GM18858 (cell line): ENCODE measurements around the gene KIF20B.
"Not testable (repeated sequence)": the region's sequence is repeated elsewhere in the genome, so short reads cannot be mapped to it uniquely, and the experiment has no call there.

Experiments
- ATAC-seq: cut with Tn5 transposase; IDR thresholded peaks from one replicate; pipeline ENCODE4 v1.9.1; 2021; ENCODE audit not compliant: unreplicated experiment

KIF20B gene

GRCh38 chr10:89771684-89772083, 70.3 kb downstream of the KIF20B start:
- ATAC-seq, result no peak

- no peak for ATAC-seq
These were observed 71.7 kb downstream of the KIF20B start for GRCh38 chr10:89773081-89773480.

- no peak for ATAC-seq
These were observed 75.3 kb downstream of the KIF20B start for GRCh38 chr10:89776665-89777064.

GRCh38 chr10:89782470-89782869, 81.1 kb downstream of the KIF20B start:
- no peak for ATAC-seq

GRCh38 chr10:89783406-89783805, 82.0 kb downstream of the KIF20B start:
- ATAC-seq, result no peak

GRCh38 chr10:89785095-89785494, 83.7 kb downstream of the KIF20B start:
- ATAC-seq, result no peak

GRCh38 chr10:89789188-89789877, 87.9 kb downstream of the KIF20B start:
- ATAC-seq, result no peak

GRCh38 chr10:89792187-89792586, 90.8 kb downstream of the KIF20B start:
- no peak for ATAC-seq

- peak; percentile 59 for ATAC-seq
These were observed 92.4 kb downstream of the KIF20B start for GRCh38 chr10:89793649-89794254.

GRCh38 chr10:89795840-89796239, 94.5 kb downstream of the KIF20B start:
- ATAC-seq, result peak; percentile 38

GRCh38 chr10:89798092-89798491, 96.7 kb downstream of the KIF20B start:
- ATAC-seq, result no peak

- ATAC-seq, result no peak
These were observed 98.2 kb downstream of the KIF20B start for GRCh38 chr10:89799573-89799972.

GRCh38 chr10:89805599-89806013, 104.2 kb downstream of the KIF20B start:
- peak; percentile 92 for ATAC-seq

- no peak for ATAC-seq
These were observed 107.5 kb downstream of the KIF20B start for GRCh38 chr10:89808842-89809241.

GRCh38 chr10:89809766-89810165, 108.4 kb downstream of the KIF20B start:
- no peak for ATAC-seq

- ATAC-seq, result no peak
These were observed 109.6 kb downstream of the KIF20B start for GRCh38 chr10:89810908-89811525.

- no peak for ATAC-seq
These were observed 112.2 kb downstream of the KIF20B start for GRCh38 chr10:89813546-89813945.

- no peak for ATAC-seq
These were observed 112.9 kb downstream of the KIF20B start for GRCh38 chr10:89814278-89814677.

GRCh38 chr10:89815049-89815853, 113.9 kb downstream of the KIF20B start:
- no peak for ATAC-seq

- not testable (repeated sequence) for ATAC-seq
These were observed 117.6 kb downstream of the KIF20B start for GRCh38 chr10:89819008-89819407.
